ENCODE data around the gene PRKN. TPM values are rescaled to one million over a fixed set of nuclear protein-coding genes. Genes with fewer than 3 reads are reported as not detected.
A peak's percentile ranks its signal among the peaks of the same experiment; 100 is the strongest.

The PRKN gene
- total and polyA plus RNA-seq, 10 donors = 0.23 to 14.1 (median 7.0) TPM

- TF ChIP-seq POLR2AphosphoS5 (IDR thresholded peaks at IDR 0.05) (no peak), POLR2A (IDR thresholded peaks at IDR 0.05) (no peak), CTCF (IDR thresholded peaks at IDR 0.05 in 8 of 11, conservative IDR thresholded peaks at IDR 0.05 in 3 of 11) (no peak)
- Histone ChIP-seq H3K4me3 (no peak overlapping the region), H3K27me3 (replicated peaks in 1 of 7) (no peaks in the 10 kb centered on the region), H3K4me1 (peaks cover 2 to 21% (median 14%) of the 10 kb centered on the region in 6 donors), H3K9me3 (no peaks in the 10 kb centered on the region), H3K27ac (no peak overlapping the region), H3K36me3 (no peaks in the 10 kb centered on the region)
- WGBS, 5 donors = 80 to 96% (median 92%) methylated on average over 11 to 13 of the region's 13 CpGs
- no peak for DNase-seq
- intact Hi-C loops (cut with DNase I; ENCODE audit: low total_unique reads) = loop anchor here (10.0 kb wide), 2 partner anchors 222 to 642 kb away; no protein-coding TSS in a partner anchor
Observed at GRCh38 chr6:161377116-161377515, 1350.5 kb downstream of the PRKN start.

- intact Hi-C loops (cut with DNase I; ENCODE audit: low total_unique reads) = loop anchor here (10.0 kb wide), 2 partner anchors 222 to 642 kb away; no protein-coding TSS in a partner anchor
- Histone ChIP-seq H3K27me3 (replicated peaks in 1 of 7) (no peaks in the 10 kb centered on the region), H3K4me3 (no peak overlapping the region), H3K4me1 (peaks cover 2 to 21% (median 14%) of the 10 kb centered on the region in 6 donors), H3K27ac (no peak overlapping the region), H3K36me3 (no peaks in the 10 kb centered on the region), H3K9me3 (no peaks in the 10 kb centered on the region)
- no peak for DNase-seq
- 86 to 95% (median 90%) methylated on average over 11 of the region's 11 CpGs for WGBS, 5 donors
- TF ChIP-seq CTCF (IDR thresholded peaks at IDR 0.05 in 8 of 11, conservative IDR thresholded peaks at IDR 0.05 in 3 of 11) (no peak), POLR2A (IDR thresholded peaks at IDR 0.05) (no peak), POLR2AphosphoS5 (IDR thresholded peaks at IDR 0.05) (no peak)
Observed at GRCh38 chr6:161376367-161376766, 1351.2 kb downstream of the PRKN start.

GRCh38 chr6:161374971-161375873 is 1352.3 kb downstream of the PRKN start:
- 54 to 66% (median 60%) methylated on average over 17 to 32 of the region's 32 CpGs for WGBS, 5 donors
- peak; percentile 84 for DNase-seq
- TF ChIP-seq CTCF (IDR thresholded peaks at IDR 0.05 in 8 of 11, conservative IDR thresholded peaks at IDR 0.05 in 3 of 11) = peak in 4 of 11 experiments; percentile 10 to 21 (median 18)
- TF ChIP-seq POLR2AphosphoS5 (IDR thresholded peaks at IDR 0.05) = peak; percentile 38 to 71 (median 68)
- no peak for TF ChIP-seq POLR2A (IDR thresholded peaks at IDR 0.05)
- Histone ChIP-seq H3K4me3 (peak overlapping the region in 2 of 8 donors; percentile 19 to 27), H3K36me3 (no peaks in the 10 kb centered on the region), H3K4me1 (peaks cover 2 to 21% (median 14%) of the 10 kb centered on the region in 6 donors), H3K9me3 (no peaks in the 10 kb centered on the region), H3K27me3 (replicated peaks in 1 of 7) (no peaks in the 10 kb centered on the region), H3K27ac (peak overlapping the region in 4 of 8 donors; percentile 41 to 63 (median 44))
- intact Hi-C loops (cut with DNase I; ENCODE audit: low total_unique reads) = loop anchor here (5.0 to 10.0 kb wide), 3 partner anchors 220 to 640 kb away; no protein-coding TSS in a partner anchor
